ENCODE results near the gene LTB4R2.

The LTB4R2 gene

GRCh38 chr14:24297190-24297964 is 12.6 kb upstream of the LTB4R2 start:
- DNase-seq (ENCODE audit: low spot score): no peak
- TF ChIP-seq CTCF (IDR thresholded peaks at IDR 0.05; ENCODE audit: extremely low read depth, insufficient read depth, missing control alignments): peak; percentile 42
- in situ Hi-C loops (cut with MboI; ENCODE audit: low pct_unique_long_range_greater_than_20kb, low sequenced_read_pairs, unreplicated experiment): loop anchor here (5.0 kb wide), 1 partner anchor 55 kb away; the partner anchor contains the start of gene TINF2

DNA sequence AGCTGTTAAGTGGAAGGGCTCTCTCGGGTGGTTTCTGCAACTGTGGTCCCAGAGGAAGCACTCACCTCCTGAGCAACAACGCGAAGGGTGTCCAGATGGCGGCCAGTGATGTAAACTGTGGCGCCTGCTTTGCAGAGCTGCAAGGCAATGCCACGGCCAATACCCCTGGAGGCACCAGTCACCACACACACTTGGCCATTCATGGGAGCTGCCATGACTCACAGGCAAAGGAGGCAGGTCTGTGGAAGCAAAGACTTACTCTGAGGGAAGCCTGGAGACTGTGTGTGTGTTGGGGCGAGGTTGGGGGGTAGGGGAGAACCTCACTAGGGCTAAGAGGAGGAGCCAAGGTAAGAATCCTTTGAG is 11.1 kb upstream of the LTB4R2 start:
- in situ Hi-C loops (cut with MboI; ENCODE audit: low pct_unique_long_range_greater_than_20kb, low sequenced_read_pairs, unreplicated experiment): loop anchor here (5.0 kb wide), 1 partner anchor 57 kb away; the partner anchor contains the start of gene TINF2
- no peak for TF ChIP-seq CTCF (IDR thresholded peaks at IDR 0.05; ENCODE audit: extremely low read depth, insufficient read depth, missing control alignments)
- DNase-seq (ENCODE audit: low spot score): no peak

DNA sequence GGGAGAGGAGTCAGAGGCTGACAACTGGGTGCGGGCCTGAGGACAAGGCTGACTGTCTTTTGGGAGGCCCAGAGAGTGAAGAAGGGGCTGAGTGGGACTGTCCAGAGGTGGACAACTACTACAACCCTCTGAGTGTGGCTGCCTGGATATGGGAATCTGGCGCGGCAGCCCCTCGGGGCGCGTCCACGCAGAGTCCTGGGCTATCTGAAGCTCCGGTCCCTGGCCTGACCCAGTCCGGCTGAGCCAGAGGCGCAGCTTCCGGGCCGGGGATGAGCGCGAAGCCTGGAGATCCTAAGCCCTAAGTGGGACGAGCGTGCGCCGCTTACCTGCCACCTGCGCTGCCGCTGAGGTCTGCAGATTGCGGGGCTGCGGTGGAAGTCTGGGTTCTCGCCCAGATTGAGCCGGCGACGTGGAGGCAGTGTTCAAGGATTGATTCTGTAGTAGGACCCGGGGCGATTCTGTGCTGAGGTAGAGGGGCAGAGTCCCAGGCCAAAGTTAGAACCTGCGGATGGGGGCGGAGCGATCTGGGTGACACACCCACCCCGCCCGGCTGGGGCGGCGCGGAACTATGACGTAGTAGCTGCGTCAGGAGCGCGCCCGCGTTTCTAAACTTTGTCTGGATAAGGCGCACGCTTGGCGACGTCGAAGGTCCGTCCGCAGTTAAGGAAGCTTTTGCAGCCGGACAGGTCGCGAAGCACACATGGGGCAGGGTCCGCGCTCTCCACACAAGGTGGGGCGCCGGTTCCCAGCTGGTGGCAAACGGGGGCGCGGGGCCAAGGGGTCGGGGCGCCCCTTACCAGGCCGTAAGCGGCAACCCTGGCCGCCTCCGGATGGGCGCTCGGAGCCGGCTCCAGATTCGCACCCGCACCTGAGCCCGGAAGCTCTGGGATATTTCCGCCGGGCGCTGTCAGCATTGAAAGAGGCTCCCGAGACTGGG is 10.4 kb upstream of the LTB4R2 start, which contains the start of the genes DHRS1 and NOP9:
Gene DHRS1, minus strand, starts transcription at position 526 of the 937 bp plus-strand sequence. CDS start 674 bp downstream, outside the sequence.
Gene NOP9, plus strand, starts transcription at position 596 of the 937 bp plus-strand sequence. Its CDS starts 105 bp downstream, at position 701.
- TF ChIP-seq CTCF (IDR thresholded peaks at IDR 0.05; ENCODE audit: extremely low read depth, insufficient read depth, missing control alignments): no peak
- in situ Hi-C loops (cut with MboI; ENCODE audit: low pct_unique_long_range_greater_than_20kb, low sequenced_read_pairs, unreplicated experiment): loop anchor here (5.0 kb wide), 1 partner anchor 57 kb away; the partner anchor contains the start of gene TINF2
- peak; percentile 97 for DNase-seq (ENCODE audit: low spot score)

- in situ Hi-C loops (cut with MboI; ENCODE audit: low pct_unique_long_range_greater_than_20kb, low sequenced_read_pairs, unreplicated experiment): no loop called here
- DNase-seq (ENCODE audit: low spot score): no peak
- no peak for TF ChIP-seq CTCF (IDR thresholded peaks at IDR 0.05; ENCODE audit: extremely low read depth, insufficient read depth, missing control alignments)
These were observed 9.5 kb upstream of the LTB4R2 start for GRCh38 chr14:24300326-24300980.

GRCh38 chr14:24304019-24304387 is 5.9 kb upstream of the LTB4R2 start:
- no peak for DNase-seq (ENCODE audit: low spot score)
- in situ Hi-C loops (cut with MboI; ENCODE audit: low pct_unique_long_range_greater_than_20kb, low sequenced_read_pairs, unreplicated experiment): no loop called here
- TF ChIP-seq CTCF (IDR thresholded peaks at IDR 0.05; ENCODE audit: extremely low read depth, insufficient read depth, missing control alignments): no peak

DNA sequence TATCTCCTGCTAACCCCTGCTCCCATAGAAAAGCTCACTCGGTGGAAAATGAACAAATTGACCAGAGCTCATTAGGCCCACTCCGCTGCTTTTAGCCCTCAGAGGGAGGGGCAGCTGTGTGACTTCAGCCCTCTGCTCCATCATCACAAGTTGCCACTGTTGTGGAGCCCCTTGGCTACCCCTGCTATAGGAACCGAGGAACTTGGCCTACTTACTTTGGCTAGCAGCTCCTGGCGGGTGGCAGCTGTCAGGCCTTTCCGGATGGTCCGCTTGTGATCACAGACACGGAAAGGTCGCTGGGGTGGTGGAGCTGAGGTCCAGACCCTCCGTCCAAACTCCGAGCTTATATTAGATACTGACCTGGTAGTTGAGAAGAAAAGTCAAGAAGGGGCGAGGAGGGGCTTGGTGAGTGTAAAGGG is 2.8 kb upstream of the LTB4R2 start:
- in situ Hi-C loops (cut with MboI; ENCODE audit: low pct_unique_long_range_greater_than_20kb, low sequenced_read_pairs, unreplicated experiment): no loop called here
- DNase-seq (ENCODE audit: low spot score): no peak
- no peak for TF ChIP-seq CTCF (IDR thresholded peaks at IDR 0.05; ENCODE audit: extremely low read depth, insufficient read depth, missing control alignments)

Data from GM13977 (cell line).